Amniotic epithelial cell (primary cell): Measurements from ENCODE around the gene AK4.

Source experiments
- DNase-seq: peaks from one replicate; pipeline ENCODE4 v3.0.0-alpha.2; 2010; ENCODE audit warnings: low read depth

AK4 gene

DNA sequence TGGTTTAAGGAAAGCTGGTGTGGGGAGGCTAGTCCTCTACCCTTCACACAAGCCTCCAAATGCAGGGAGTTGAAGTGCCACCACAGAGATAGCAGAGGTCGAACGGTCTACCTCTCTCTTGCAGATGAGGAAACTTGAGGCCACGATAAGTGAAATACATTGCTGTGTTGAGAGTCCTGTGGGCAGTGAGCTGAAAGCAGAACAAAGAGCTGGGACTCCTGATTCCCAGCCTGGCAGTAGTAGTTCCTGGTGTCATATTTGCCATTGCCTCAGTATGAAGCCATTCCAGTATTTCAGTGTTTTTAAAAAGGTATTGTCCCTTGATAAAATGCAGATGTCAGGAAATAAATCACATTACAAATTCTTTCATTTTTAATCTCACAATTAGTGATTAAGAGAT, 28.6 kb downstream of the AK4 start:
- no peak for DNase-seq

- peak; percentile 80 for DNase-seq
Measured at GRCh38 chr1:65177457-65177856, 29.5 kb downstream of the AK4 start.

GRCh38 chr1:65178235-65178634, 30.2 kb downstream of the AK4 start:
- DNase-seq = no peak

- DNase-seq = peak; percentile 18
Measured at GRCh38 chr1:65179148-65179547, 31.1 kb downstream of the AK4 start.

- no peak for DNase-seq
Measured at GRCh38 chr1:65180977-65181376, 33.0 kb downstream of the AK4 start.

- DNase-seq = no peak
Measured at GRCh38 chr1:65182658-65183268, 34.8 kb downstream of the AK4 start.

- no peak for DNase-seq
Measured at GRCh38 chr1:65189576-65190115, 41.6 kb downstream of the AK4 start.

GRCh38 chr1:65190229-65190628, 42.2 kb downstream of the AK4 start:
- no peak for DNase-seq

- DNase-seq = peak; percentile 40
Measured at GRCh38 chr1:65193129-65193695, 45.2 kb downstream of the AK4 start.

DNA sequence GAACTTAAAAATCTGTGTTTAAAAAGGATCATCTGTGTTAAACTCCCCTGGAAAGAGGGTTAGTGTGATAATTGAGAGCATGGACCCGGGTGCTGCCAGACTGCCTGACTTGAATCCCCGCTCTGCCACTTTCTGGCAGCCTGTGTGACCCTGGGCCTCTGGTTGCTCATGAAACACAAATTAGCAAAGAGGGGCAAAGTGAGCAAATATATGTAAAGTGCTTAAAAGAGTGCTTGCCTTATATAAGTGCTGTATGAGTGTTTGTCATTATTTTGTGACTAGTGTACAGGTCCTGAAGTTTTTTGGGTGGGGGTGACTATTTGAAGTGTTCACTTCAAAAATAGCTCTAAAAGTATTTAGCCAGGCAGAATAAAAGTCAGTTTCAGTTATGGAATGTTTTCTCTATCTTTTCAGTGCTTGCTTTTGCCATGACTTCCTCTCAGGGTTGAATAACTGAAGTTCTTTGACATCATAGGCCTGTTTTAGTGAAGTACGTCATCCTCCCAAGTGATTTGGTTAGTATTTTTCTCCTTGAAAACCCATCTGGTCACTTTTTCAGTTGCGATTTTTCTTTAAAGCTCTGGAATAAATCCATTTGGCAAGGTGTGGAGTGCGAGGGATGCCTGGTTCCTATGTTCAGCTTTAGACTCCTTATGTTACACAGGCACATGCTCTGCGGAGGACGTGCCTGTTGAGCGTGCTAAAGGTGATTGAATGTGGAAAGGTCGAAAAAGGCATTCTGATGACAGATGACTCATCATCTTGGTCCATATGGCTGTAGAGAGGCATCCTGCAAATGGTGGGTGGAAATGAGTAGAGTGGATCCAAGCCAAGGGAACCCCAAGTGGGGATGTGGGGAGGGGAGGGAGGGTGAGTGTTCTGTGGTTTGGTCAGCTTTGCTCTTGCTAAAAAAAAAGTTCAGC, 47.8 kb downstream of the AK4 start:
- peak; percentile 21 for DNase-seq

DNA sequence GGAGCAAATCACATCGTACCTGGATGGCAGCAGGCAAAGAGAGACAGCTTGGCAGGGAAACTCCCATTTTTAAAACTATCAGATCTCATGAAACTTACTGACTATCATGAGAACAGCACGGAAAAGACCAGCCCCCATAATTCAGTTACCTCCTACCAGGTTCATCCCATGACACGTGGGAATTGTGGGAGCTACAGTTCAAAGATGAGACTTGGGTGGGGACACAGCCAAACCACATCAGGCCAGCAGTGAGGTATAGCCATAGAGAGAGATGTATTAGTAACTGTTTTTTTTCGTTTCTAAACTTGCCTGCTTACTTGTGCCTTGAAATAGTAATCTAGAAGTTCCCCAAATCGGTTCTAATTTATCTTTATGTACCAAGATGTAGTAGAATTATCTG, 48.9 kb downstream of the AK4 start:
- DNase-seq = no peak

DNA sequence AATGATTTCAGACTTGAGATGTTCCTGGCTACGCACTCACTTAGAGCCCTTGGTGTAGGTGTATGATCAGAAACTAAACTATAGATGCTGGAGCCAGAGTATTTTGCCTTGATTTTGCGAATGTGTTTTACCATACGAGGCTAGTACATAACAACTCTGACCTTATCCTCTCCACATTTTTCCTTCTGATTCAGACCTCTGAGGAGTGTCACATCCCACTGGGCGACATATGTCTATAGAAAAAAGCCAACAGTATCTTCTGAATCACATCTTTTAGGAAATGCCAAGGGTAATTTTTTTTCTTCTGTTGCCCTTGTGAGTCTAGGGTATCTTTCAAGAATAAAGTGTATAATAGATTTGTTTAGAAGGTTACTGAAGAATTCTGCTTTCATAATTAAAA, 49.6 kb downstream of the AK4 start:
- no peak for DNase-seq

DNA sequence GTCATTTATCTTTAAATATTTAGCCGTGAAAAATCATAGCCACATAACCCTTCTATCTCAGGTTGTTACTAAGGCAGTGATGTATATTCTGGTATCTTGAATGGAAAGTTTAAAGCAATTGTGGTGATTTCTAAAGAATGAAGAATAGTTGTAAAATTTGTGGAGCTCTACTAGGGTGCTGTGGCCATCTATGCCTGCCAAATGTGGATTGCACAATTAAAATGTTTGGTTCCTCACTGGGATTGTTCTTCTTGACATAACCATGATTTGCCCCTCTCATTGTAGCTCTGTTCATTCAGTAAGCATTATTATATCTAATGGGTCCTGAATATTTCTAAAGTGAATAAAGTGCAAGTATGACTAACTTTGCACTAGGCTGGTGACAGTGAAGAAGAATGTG, 50.1 kb downstream of the AK4 start:
- peak; percentile 48 for DNase-seq

GRCh38 chr1:65200411-65200810, 52.4 kb downstream of the AK4 start:
- no peak for DNase-seq

DNA sequence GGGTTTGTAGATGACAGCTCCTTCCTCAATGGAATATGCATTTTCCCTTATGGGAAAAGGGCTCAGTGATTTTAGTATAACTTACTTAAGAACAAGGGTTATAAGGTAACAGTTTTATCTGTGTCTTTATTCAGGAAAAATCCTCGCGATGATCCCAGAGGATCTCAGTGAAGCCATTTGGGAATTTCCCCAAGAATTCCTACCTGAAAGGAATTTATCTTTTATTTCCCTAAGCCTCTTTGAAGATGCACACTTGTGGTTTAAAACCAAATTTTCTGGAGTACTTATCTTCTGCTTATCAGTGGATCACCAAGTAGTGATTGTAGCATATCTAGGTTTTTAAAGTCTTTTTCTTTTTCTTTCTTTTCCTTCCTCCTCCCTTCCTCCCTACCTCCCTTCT, 58.8 kb downstream of the AK4 start:
- DNase-seq = no peak

- no peak for DNase-seq
Measured at GRCh38 chr1:65207317-65207716, 59.3 kb downstream of the AK4 start.

DNA sequence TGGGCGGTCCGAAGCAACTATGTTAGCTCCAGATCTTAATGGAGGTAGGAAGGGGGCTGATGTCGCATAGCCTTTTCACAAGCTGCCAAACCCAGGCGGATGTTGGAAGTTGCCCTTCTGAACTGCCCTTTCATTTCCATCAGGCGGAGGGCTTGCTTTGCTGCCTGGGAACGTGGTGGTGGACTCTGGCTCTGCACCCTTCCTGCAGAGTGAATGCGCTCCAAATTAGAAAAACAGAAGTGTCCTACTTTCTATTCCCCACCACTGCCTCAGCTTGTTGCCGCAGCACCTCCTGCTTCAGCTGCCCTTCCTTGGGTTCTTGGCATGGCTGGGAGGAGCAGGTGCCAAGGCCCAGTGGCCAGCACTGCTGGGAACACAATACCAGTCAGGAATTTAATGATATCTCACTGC, 60.6 kb downstream of the AK4 start:
- no peak for DNase-seq

GRCh38 chr1:65209005-65209885, 61.2 kb downstream of the AK4 start:
- DNase-seq = peak; percentile 47

DNA sequence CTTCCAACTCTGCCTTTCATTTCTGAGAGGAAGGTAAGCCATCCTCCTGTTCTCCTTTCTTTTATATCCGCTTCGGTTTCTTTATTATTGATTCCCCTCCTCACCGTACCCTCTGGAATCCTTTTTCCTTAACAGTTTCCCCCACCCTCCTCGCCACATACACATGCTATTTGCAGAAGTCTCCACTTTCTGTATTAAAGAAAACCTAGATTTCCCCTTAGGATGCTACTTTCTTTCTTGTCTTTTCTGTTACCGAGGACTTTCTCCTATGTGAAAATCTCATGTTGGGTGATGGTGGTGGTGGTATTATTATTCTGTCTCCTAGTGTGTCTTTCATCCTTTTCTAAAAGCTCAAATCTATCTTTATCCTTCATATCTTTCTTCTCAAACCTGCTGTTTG, 62.3 kb downstream of the AK4 start:
- no peak for DNase-seq

DNA sequence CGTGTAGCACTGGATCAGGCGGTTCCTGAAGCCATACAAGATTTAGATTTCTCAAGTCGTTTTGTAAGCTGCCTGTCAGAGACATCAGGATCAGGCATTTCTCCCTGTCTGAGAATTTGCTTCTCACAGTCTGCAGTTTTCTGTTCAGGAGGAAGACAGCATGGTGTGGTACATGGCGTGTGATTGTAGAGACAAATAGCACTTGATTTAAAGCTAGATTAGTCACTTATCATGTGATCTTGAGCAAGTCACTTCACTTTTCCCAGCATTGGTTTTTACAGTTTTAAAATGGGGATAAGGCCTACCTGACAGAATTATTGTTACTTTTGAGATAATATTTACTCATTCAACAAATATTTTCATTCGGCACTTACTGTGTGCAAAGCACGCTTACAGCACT, 63.3 kb downstream of the AK4 start:
- DNase-seq = no peak

GRCh38 chr1:65213271-65214023, 65.4 kb downstream of the AK4 start:
- DNase-seq = no peak
